ENCODE results near the gene P2RX7. TPM values are rescaled to one million over a fixed set of nuclear protein-coding genes. Genes with fewer than 3 reads are reported as not detected.

P2RX7 gene
- total and polyA plus RNA-seq, 9 of the 15 experiments (the other 6 are each of a cell fraction or from before 2014, with no cell fraction given), result 0.04 to 0.65 (median 0.30) TPM

DNA sequence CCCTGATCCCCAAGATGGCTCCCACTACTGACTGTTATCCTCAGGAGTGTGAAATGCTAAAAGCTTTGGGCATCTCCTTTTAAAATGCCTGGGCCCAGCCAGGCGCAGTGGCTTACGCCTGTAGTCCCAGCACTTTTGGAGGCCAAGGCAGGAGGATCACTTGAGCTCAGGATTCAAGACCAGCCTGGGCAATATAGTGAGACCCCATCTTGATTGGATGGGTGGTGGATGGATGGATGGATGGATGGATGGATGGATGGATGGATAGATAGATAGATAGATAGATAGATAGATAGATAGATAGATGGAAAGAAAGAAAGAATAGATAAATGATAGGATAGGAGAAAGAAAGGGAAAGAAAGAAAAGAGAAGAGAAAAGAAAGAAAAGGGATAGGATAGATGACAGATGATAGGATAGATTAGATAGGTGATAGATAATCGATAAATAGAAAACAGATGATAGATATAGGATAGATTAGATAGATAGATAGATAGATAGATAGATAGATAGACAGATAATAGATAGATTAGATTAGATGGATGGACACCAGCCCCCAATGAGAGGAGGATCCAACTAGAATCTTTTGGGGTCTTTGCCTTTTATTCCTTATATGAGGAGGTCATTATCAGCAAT is 86.8 kb downstream of the P2RX7 start (continued):
- TF ChIP-seq, protein P1, sequence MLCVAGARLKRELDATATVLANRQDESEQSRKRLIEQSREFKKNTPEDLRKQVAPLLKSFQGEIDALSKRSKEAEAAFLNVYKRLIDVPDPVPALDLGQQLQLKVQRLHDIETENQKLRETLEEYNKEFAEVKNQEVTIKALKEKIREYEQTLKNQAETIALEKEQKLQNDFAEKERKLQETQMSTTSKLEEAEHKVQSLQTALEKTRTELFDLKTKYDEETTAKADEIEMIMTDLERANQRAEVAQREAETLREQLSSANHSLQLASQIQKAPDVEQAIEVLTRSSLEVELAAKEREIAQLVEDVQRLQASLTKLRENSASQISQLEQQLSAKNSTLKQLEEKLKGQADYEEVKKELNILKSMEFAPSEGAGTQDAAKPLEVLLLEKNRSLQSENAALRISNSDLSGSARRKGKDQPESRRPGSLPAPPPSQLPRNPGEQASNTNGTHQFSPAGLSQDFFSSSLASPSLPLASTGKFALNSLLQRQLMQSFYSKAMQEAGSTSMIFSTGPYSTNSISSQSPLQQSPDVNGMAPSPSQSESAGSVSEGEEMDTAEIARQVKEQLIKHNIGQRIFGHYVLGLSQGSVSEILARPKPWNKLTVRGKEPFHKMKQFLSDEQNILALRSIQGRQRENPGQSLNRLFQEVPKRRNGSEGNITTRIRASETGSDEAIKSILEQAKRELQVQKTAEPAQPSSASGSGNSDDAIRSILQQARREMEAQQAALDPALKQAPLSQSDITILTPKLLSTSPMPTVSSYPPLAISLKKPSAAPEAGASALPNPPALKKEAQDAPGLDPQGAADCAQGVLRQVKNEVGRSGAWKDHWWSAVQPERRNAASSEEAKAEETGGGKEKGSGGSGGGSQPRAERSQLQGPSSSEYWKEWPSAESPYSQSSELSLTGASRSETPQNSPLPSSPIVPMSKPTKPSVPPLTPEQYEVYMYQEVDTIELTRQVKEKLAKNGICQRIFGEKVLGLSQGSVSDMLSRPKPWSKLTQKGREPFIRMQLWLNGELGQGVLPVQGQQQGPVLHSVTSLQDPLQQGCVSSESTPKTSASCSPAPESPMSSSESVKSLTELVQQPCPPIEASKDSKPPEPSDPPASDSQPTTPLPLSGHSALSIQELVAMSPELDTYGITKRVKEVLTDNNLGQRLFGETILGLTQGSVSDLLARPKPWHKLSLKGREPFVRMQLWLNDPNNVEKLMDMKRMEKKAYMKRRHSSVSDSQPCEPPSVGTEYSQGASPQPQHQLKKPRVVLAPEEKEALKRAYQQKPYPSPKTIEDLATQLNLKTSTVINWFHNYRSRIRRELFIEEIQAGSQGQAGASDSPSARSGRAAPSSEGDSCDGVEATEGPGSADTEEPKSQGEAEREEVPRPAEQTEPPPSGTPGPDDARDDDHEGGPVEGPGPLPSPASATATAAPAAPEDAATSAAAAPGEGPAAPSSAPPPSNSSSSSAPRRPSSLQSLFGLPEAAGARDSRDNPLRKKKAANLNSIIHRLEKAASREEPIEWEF (CRISPR knock-in tag; IDR thresholded peaks at IDR 0.05), result peak; percentile 74; the same call in 1 of the 2 replicates
- TF ChIP-seq, protein P2, sequence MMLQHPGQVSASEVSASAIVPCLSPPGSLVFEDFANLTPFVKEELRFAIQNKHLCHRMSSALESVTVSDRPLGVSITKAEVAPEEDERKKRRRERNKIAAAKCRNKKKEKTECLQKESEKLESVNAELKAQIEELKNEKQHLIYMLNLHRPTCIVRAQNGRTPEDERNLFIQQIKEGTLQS (IDR thresholded peaks at IDR 0.05), result no peak
- TF ChIP-seq, protein P2 (CRISPR knock-in tag; conservative IDR thresholded peaks at IDR 0.05), result no peak
- TF ChIP-seq POLR2AphosphoS2 (IDR thresholded peaks at IDR 0.05; ENCODE audit: low read length) (no peak), EP300 (IDR thresholded peaks at IDR 0.05; ENCODE audit: low read length) (no peak), HDAC1 (IDR thresholded peaks at IDR 0.05) (peak in 1 of 2 experiments; percentile 37; a peak in 1 of 4 replicates), ARNT (IDR thresholded peaks at IDR 0.05) (no peak), FOXM1 (IDR thresholded peaks at IDR 0.05; ENCODE audit: low read depth) (no peak), FOXM1 (CRISPR knock-in tag; IDR thresholded peaks at IDR 0.05; ENCODE audit: low read depth) (no peak), DACH1 (IDR thresholded peaks at IDR 0.05; ENCODE audit: partially characterized antibody) (peak; percentile 94)
- TF ChIP-seq, protein P3, sequence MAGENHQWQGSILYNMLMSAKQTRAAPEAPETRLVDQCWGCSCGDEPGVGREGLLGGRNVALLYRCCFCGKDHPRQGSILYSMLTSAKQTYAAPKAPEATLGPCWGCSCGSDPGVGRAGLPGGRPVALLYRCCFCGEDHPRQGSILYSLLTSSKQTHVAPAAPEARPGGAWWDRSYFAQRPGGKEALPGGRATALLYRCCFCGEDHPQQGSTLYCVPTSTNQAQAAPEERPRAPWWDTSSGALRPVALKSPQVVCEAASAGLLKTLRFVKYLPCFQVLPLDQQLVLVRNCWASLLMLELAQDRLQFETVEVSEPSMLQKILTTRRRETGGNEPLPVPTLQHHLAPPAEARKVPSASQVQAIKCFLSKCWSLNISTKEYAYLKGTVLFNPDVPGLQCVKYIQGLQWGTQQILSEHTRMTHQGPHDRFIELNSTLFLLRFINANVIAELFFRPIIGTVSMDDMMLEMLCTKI (IDR thresholded peaks at IDR 0.05; ENCODE audit: partially characterized antibody), result no peak
- TF ChIP-seq, protein P4, sequence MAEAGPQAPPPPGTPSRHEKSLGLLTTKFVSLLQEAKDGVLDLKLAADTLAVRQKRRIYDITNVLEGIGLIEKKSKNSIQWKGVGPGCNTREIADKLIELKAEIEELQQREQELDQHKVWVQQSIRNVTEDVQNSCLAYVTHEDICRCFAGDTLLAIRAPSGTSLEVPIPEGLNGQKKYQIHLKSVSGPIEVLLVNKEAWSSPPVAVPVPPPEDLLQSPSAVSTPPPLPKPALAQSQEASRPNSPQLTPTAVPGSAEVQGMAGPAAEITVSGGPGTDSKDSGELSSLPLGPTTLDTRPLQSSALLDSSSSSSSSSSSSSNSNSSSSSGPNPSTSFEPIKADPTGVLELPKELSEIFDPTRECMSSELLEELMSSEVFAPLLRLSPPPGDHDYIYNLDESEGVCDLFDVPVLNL (CRISPR knock-in tag; IDR thresholded peaks at IDR 0.05; ENCODE audit: low read depth), result no peak
- TF ChIP-seq, protein P5, sequence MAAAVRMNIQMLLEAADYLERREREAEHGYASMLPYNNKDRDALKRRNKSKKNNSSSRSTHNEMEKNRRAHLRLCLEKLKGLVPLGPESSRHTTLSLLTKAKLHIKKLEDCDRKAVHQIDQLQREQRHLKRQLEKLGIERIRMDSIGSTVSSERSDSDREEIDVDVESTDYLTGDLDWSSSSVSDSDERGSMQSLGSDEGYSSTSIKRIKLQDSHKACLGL (CRISPR knock-in tag; IDR thresholded peaks at IDR 0.05; ENCODE audit: borderline replicate concordance, poor library complexity, severe bottlenecking), result no peak
